ENCODE data around the gene PIGK. TPM values are rescaled to one million over a fixed set of nuclear protein-coding genes. Genes with fewer than 3 reads are reported as not detected.
"Not testable (repeated sequence)": the region's sequence is repeated elsewhere in the genome, so short reads cannot be mapped to it uniquely, and the experiment has no call there.

PIGK gene
- 47.6 and 106 TPM in 2 replicates for total RNA-seq (2014; rRNA removed; shearing (Covaris generic))

- peak; percentile 97 for DNase-seq (ENCODE audit: low read depth)
Observed at GRCh38 chr1:77219166-77219887, at the start of gene PIGK. Gene PIGK (minus strand): TSS chr1:77219430. CDS start chr1:77219402, 28 bp downstream.

- DNase-seq (ENCODE audit: low read depth): no peak
Observed at GRCh38 chr1:77267035-77267434, 47.8 kb upstream of the PIGK start.

- DNase-seq (ENCODE audit: low read depth): no peak
Observed at GRCh38 chr1:77265180-77265579, 46.0 kb upstream of the PIGK start.

GRCh38 chr1:77263708-77264107 lies 44.5 kb upstream of the PIGK start:
- no peak for DNase-seq (ENCODE audit: low read depth)

GRCh38 chr1:77253211-77253610 lies 34.0 kb upstream of the PIGK start:
- no peak for DNase-seq (ENCODE audit: low read depth)

- DNase-seq (ENCODE audit: low read depth): no peak
Observed at GRCh38 chr1:77250126-77250525, 30.9 kb upstream of the PIGK start.

GRCh38 chr1:77245830-77246229 lies 26.6 kb upstream of the PIGK start:
- no peak for DNase-seq (ENCODE audit: low read depth)

GRCh38 chr1:77239311-77239710 lies 20.1 kb upstream of the PIGK start:
- no peak for DNase-seq (ENCODE audit: low read depth)

GRCh38 chr1:77238462-77238861 lies 19.2 kb upstream of the PIGK start:
- DNase-seq (ENCODE audit: low read depth): no peak

GRCh38 chr1:77234943-77235342 lies 15.7 kb upstream of the PIGK start:
- no peak for DNase-seq (ENCODE audit: low read depth)

GRCh38 chr1:77234096-77234495 lies 14.9 kb upstream of the PIGK start:
- no peak for DNase-seq (ENCODE audit: low read depth)

GRCh38 chr1:77232829-77233228 lies 13.6 kb upstream of the PIGK start:
- DNase-seq (ENCODE audit: low read depth): no peak

- DNase-seq (ENCODE audit: low read depth): no peak
Observed at GRCh38 chr1:77230051-77230450, 10.8 kb upstream of the PIGK start.

GRCh38 chr1:77228836-77229235 lies 9.6 kb upstream of the PIGK start:
- no peak for DNase-seq (ENCODE audit: low read depth)

- DNase-seq (ENCODE audit: low read depth): no peak
Observed at GRCh38 chr1:77227381-77227780, 8.2 kb upstream of the PIGK start.

- no peak for DNase-seq (ENCODE audit: low read depth)
Observed at GRCh38 chr1:77222496-77222895, 3.3 kb upstream of the PIGK start.

GRCh38 chr1:77220687-77221463 lies 1.6 kb upstream of the PIGK start:
- DNase-seq (ENCODE audit: low read depth): peak; percentile 31

- DNase-seq (ENCODE audit: low read depth): no peak
Observed at GRCh38 chr1:77218477-77219165, 609 bp downstream of the PIGK start.

- not testable (repeated sequence) for DNase-seq (ENCODE audit: low read depth)
Observed at GRCh38 chr1:77204043-77204442, 15.2 kb downstream of the PIGK start.

GRCh38 chr1:77202751-77203150 lies 16.5 kb downstream of the PIGK start:
- no peak for DNase-seq (ENCODE audit: low read depth)

GRCh38 chr1:77200806-77201205 lies 18.4 kb downstream of the PIGK start:
- DNase-seq (ENCODE audit: low read depth): no peak

GRCh38 chr1:77200293-77200692 lies 18.9 kb downstream of the PIGK start:
- DNase-seq (ENCODE audit: low read depth): no peak

GRCh38 chr1:77197351-77197750 lies 21.9 kb downstream of the PIGK start:
- DNase-seq (ENCODE audit: low read depth): no peak
